HT1080 (cell line): ENCODE data around the gene CABLES1. TPM values are rescaled to one million over a fixed set of nuclear protein-coding genes. Genes with fewer than 3 reads are reported as not detected.
A peak's percentile ranks its signal among the peaks of the same experiment; 100 is the strongest.
"Not testable (repeated sequence)": the region's sequence is repeated elsewhere in the genome, so short reads cannot be mapped to it uniquely, and the experiment has no call there.

ENCODE experiments used
- DNase-seq: peaks from one replicate; pipeline ENCODE4 v3.0.0-alpha.2; 2015; ENCODE audit warnings: low read depth
- total RNA-seq: library from RNA; depleted of rRNA; stranded (reverse); fragments of >200 nt; shearing (Covaris generic); gene quantifications from 2 replicates; pipeline ENCODE4 v1.2.3, GENCODE V29; 2014

CABLES1 gene
- total RNA-seq, 1 experiment from 2014 or later: 5.3 TPM

DNA sequence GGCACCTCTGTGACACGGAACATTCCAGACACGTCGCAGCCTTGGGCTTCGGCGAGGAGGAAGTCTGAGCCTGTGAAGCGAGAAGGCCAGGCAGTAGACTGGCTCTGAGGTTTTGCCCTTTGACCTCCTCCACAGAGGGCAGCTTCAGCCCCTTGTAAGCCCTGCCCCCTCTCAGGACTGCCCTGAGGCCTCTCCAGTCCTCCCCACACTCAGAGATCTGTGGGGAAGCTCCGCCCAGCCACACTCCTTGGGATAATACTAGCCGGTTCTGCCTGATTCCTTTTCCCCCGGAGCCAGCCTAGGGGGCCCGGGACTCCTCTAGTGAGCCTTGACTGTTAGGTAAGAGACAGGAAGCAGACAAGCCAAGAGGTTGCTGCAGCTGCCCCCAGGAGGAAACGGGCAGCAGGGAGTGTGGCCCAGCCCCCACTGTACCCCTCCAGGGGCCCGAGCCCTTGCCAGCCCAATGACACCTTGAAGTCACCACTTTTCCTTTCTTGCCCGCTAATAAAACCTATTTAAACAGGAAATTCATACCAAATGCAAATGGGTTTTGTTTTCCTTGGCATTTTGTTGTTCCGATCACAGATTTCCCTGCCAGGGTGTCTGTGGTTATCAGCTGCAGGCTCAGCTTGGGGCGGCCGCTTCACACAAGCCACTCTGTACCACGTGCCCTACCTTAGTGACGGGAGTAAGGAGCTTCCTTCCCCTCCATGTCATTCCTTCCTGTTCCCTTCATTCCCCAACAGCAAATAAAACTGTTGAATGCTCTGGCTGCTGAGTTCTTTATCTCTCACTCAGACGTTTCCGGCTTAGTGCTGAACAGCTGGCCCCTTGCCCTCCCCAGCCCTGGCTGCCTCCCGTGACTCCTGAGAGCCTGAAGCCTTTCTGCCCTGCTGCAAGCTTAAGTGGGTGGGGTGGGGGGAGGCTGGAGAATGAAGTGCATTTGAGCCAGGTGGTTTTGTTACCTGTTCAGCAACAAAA lies 124.7 kb downstream of the CABLES1 start:
- DNase-seq: peak; percentile 90

DNA sequence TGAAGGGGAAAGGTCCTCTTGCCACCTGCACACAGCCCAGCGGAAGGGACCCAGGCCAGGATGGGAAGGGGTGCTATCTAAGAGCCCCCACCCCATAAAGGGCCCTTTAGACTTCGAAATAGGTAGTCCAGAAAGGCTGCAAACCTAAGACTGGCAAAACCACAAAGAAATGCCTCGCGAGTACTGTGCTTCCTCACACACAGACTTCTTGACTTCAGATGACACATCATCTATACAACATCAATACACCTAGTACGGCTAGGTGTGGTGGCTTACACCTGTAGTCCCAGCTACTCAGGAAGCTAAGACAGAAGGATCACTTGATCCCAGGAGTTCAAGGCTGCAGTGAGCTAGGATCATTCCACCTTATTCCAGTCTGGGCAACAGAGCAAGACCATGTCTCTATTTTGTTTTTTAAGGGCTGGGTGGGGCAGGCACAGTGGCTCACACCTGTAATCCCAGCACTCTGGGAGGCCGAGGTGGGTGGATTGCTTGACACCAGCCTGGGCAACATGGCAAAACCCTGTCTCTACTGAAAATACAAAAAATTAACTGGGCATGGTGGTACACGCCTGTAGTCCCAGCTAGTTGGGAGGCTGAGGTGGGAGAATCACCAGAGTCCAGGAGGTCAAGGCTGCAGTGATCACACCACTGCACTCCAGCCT lies 125.8 kb downstream of the CABLES1 start:
- no peak for DNase-seq

DNA sequence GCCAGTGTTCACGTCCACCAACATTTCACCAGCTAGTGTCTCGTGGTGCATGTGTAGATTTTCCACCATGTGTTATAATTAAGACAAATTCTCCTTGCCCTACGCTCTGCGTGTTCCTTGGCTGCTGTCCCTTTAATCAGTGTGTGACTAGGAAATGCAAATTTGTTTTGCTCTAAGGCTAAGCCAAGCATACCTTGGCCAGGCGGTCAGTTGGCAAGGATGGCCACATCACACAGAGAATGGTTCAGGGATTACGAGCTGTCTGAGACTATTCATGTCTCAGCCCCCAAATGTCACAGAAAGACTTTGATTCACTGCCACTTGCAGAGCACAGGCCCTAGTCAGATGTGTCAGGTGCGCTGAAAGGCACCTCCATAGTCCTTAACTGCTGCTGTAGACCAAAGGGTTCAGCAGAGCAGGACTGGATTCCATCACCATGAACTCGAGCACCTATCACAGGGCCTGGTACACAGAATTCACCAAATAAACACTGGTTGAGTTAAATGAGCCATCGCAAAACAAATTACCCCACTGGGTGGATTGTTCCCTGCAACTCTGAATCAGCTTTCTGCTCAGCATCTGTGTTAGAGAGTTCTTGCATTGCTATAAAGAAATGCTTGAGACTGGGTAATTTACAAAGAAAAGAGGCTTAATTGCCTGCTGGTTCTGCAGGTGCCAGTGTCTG lies 128.4 kb downstream of the CABLES1 start:
- DNase-seq: no peak

DNA sequence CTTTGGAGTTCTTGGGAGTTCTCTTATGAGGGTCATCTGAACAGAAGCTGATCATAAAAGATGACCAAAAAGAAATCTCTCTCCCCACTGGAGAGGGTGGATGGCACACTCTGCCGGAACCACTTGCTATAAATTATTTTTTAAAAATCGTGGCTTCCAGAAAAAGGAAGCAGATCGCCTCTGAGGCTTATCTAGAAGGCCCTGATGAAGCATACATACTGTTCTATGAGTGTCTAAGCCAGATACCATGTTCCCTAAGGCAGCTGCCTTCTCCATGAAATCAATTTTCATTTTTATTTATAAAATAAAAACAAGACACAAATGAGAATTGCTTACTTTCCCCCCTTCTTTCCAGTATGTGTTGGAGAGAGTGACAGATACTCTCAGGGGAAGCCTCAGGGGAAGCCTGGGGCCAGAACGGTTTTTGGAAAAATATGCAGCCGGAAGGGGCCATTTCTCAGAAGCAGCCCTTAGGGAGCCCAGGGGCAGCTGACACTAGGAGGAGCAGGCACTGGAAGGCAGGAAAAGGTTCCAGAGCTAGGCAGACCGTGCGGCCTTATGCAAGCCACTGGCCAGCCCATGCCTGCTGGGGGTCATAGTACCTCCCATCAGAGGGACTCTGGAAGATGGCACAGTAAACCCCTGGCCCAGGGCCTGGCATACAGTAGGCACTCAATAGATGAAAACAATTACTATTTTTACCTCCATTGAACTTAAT lies 130.6 kb downstream of the CABLES1 start:
- DNase-seq: no peak

DNA sequence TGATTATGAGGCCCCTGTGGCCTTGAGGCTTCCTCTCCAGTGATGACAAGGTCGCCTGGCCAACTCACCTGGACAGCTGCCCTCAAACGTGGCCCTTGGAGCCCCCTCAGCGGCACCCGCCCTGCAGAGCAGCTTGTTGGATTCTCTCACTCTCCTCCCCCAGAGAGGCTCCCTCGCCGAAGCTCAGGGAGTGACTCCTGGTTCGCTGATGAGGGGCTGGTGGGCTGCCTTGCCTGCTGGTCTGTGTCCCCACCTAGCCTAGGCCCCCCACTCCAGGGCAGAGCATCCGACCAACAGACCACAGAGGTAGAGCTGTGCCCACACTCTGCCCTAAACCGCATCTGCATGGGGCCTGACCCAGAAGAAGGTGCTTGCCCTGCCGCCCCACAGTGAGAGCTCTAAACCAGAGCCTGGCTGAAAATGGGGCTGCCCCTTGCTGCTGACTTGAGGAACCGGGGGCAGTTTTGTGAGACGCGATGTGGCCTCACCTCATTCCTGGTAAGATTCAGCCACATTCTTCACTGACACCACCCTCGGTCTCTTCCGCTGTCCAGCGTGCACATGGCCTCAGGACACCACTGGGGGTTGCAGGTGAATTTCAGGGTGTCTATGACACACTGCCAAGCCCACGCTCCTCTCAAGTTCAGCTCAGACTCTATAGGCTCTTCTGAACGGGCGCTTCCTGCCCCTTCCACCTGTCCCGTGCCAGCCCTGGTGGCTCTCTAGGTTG lies 131.6 kb downstream of the CABLES1 start:
- DNase-seq: no peak

DNA sequence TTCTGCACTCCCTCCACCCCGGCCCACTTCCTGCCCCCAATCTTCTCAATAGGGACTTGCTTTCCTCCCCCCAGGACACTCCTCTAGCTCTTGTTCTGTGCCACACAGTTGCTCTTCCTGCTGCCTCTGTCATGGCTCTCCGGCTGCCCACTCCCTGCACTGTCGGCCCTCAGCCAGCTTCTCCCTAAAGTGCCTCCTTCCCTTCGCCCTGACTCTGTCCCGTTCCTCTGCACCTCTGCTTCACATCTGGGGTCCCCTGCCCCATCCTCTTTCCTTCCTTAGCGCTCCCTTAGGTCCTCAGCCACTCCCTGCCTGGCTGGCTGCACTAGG lies 132.1 kb downstream of the CABLES1 start:
- DNase-seq: no peak

DNA sequence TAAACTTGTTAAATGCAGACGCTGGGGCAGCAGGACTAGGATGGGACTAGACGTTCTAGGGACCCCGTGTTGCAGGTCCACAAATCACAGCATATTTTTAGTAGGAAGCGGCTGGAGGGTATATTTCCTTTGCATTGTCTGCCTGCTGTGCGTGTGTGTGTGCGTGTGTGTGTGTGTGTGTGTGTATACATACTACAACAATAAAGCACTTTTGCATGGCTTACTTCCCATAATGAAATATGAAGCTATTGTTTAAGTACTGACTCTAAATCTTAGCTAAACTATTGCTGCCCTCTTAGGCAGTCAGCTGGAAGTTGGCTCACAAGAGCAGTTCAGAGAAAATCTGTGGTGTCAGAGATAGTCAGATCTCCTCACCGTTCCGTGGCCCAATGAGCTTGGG lies 133.4 kb downstream of the CABLES1 start:
- DNase-seq: no peak

DNA sequence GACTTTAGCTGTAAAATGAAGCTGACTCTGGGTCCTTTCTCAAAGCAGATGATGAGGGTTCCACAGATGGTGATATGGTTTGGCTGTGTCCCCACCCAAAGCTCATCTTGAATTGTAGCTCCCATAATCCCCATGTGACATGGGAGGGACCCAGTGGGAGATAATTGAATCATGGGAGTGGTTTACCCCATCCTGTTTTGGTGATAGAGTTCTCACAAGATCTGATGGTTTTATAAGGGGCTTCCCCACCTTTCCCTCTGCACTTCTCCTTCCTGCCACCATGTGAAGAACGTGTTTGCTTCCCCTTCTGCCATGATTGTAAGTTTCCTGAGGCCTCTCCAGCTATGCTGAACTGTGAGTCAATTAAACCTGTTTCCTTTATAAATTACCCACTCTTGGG lies 133.8 kb downstream of the CABLES1 start:
- not testable (repeated sequence) for DNase-seq

DNA sequence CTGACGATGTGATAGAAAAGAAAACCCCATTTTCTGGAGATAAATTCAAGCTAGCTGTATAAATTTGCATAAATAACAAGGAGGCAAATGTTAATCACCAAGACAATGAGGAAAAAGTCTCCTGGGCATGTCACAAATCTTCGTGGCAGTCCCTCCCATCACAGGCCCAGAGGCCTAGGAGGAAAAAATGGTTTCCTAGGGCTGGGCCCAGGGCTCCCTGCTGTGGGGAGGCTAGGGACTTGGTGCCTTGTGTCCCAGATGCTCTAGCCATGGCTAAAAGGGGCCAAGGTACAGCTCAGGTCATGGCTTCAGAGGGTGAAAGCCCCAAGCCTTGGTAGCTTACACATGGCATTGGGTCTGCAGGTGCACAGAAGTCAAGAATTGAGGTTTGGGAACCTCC lies 134.6 kb downstream of the CABLES1 start:
- DNase-seq: no peak

DNA sequence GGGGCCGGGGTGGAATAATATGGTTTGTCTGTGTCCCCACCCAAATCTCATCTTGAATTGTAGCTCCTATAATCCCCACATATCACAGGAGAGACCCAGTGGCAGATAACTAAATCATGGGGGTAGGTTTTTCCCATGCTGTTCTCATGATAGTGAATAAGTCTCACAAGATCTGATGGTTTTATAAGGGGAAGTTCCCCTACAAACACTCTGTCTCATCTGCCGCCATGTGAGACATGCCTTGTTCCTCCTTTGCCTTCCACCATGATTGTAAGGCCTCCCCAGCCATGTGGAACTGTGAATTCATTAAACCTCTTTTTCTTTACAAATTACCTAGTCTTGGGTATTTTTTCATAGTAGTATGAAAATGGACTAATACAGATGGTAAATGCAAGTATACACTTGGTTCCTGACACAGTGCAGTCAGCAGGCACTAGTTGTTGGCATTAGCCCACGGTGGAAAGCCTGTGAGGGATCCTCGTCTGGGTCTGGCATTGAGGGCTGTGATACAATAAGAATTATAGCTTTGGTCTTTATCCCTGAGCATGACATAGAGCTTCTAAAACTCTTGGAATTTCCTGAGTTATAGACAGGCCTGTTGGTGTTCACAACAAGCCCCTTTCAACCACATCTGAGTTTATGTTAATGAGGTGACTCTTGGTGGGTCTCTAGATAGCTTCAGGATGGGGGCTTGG lies 135.8 kb downstream of the CABLES1 start:
- no peak for DNase-seq

DNA sequence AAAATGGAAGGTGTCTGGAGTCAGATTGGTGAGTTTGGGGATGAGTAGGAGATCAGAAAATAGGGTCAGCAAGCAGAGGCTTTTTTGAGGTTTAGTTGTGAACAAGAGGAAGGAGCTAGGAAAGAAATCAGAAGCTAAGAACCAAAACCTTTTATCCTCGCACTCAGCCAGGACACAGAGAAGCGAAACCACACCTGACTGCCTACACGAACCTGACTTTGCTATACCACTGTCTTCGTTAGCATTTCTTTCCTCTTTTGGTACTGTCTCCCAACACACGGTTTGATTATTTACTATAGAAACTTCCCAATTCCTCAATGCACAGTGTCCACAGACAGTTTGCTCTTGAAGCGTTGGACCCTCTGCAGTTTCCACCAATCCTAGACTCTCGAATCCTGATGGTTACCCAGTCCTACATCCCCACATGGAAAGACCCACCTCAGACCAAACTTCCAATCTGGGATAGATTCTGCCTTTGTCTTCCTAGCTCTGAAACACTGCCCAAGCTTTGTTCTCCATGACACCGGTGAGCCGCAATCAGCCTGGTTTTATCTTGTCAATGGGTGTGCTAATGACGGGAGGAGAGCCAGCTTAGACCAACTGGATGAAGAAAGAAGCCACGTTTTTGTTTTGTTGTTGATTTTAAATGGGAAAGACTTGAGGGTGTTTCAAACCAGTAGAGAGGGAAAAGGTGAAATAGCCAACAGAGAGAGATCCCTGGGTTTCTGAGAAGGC lies 137.4 kb downstream of the CABLES1 start:
- no peak for DNase-seq

DNA sequence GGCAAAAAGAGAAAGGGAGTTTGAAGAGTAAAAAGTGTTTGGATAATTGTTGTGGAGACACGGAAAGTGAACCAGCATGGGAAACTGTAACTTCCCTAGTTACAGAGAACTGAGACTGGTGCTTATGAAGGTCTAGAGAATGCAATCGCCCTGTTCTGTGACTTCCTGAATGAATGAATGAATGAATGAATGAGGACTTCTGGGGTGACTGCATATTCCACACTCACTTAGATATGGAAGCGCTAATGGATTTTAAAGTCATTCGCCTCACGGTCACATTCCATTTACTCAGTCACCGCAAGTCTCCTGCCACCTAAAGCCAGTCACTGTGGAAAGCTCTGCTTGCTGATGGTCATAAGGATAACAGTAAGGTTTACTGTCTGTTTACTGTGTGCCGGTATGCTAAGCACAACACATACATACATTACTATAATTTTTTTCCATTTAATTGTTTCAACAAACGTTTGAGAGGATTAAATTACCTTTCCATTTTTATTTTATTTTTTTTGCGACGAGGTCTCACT lies 138.2 kb downstream of the CABLES1 start:
- no peak for DNase-seq

DNA sequence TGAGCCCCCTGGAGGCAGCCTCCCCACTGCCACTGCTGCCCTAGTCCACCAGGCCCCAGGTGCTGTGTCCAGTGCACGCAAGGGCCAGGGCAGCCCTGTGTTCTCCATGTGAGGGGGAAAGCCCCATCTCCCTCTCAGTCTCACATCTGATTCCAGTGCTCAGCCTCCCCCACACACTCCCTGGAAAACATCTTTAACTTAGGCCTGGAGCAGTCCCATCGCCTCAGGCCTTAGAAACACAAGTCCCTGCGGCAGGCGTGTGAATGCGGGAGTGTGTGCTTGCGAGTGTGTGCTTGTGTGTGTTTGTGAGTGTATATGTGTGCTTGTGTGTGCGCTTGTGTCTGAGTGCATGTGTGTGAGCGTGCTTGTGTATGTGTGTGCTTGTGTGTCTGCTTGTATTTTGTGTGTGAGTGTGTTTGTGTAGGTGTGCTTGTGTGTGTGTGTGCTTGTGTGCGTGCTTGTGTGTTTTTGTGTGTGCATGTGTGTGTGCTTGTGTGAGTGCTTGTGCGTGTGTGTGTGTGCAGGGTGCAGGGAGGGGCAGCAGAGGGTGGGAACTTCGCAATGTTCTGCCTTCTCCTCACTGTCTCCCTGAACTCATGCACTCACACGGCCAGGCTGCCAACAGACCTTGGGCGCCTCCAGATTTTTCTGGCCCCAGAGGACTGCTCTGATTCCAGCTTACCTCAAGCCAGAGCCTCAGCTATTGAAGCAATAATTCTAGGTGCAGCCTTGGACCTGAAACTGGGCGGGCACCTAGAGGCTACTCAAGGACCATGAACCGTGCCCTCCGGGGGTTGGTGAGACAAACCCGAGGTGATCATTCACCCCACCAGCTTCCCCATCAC lies 139.6 kb downstream of the CABLES1 start:
- DNase-seq: no peak

DNA sequence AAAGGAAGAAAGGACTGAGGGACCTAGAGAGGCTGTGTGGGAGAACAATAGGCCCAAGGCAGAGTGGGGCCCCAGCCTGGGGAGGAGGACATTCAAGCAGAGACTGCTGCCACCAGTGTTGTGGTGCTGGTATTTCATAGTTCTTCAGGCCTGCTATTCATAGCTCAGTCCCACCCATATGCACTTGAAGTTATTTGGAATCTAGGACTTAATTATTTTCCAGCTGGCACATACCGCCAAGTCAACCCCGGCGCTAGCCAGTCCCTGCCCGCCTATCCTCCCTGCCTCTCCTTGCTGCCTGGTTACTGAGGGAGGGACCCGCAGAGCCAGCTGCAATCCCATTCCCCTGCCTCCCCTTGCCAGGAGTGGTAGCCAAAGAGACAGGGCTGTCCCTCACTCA lies 141.2 kb downstream of the CABLES1 start:
- no peak for DNase-seq

DNA sequence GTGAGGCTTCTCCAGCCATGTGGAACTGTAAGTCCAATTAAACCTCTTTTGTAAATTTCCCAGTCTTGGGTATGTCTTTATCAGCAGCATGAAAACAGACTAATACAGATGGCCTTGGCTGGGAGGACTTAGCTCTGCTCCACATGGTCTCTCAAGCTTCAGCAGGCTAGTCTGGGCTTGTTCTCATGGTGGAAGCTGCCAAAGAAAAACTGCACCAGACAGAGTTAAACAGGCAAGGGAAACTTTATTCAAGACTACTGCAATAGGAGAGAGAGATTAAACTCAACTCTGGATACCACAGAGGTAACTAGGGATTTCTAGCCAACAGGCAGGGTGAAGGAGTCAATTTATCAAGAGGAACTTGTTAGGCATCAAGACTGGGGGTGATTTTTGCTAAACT lies 142.1 kb downstream of the CABLES1 start:
- DNase-seq: no peak

DNA sequence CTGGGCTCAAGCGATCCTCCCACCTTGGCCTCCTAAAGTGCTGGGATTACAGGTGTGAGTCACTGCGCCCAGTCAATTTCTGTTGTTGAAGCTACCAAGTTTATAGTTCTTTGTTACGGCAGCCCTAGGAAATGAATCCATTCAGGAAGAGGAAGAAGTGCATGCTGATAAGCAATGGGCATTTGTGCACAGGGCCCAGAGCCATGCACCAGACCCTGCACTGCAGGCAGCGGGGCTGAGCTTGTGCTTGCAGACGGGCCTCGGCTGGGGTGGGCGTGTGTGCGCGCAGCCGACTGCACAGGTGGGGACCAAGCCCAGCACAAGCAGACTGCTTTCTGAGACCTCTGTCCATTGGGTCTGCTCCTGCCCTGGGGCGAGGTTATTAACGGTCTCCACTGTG lies 144.6 kb downstream of the CABLES1 start:
- no peak for DNase-seq

DNA sequence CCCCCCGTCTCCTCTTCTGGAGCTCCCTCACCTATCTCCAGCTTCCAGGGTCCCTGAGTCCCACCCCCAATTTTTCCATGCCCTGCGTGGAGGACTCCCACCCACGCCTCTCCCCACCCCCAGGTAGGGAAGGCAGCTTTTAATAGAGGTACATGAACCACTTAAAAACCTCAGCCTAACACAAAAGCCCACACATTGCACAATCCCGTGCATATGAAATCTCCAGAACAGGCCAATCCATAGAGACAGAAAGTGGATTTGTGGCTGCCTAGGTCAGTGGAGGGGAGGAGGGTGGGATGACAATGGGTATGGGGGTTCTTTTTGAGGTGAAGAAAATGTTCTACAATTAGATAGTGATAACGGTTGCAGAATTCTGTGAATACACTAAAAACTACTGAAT lies 145.6 kb downstream of the CABLES1 start:
- DNase-seq: no peak
